SKM-1 treated with dmso at 0.1 percent for 144 hours (cell line): ENCODE data around the gene CCNF.
A peak's percentile ranks its signal among the peaks of the same experiment; 100 is the strongest.

Source experiments
- DNase-seq: peaks from one replicate; lab custom pipeline; 2025; ENCODE audit not compliant: unreplicated experiment; lab: John Stamatoyannopoulos, UW

Gene CCNF

DNA sequence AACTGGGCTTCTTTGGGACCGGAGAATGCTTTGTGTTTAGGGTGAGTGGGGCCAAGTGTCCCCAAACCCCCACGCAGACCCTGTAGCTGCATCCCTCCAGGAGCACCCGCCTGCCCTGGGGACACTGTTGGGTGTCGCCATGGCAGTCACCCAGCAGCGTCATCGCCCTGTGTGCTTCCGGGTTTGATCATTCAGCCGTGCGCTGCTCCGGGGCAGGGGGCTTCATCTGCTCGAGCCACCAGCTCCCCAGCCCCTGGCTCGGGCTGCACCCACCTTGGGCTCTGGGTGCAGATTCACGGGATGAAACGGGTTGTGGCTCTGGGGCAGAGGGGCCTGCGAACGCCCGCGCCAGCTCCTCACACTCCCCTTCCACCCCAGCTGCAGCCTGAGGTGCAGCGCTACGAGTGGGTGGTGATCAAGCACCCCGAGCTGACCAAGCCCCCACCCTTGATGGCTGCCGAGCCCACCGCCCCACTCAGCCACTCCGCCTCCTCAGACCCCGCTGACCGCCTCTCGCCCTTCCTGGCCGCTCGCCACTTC lies 70.7 kb downstream of the CCNF start:
- DNase-seq = no peak

DNA sequence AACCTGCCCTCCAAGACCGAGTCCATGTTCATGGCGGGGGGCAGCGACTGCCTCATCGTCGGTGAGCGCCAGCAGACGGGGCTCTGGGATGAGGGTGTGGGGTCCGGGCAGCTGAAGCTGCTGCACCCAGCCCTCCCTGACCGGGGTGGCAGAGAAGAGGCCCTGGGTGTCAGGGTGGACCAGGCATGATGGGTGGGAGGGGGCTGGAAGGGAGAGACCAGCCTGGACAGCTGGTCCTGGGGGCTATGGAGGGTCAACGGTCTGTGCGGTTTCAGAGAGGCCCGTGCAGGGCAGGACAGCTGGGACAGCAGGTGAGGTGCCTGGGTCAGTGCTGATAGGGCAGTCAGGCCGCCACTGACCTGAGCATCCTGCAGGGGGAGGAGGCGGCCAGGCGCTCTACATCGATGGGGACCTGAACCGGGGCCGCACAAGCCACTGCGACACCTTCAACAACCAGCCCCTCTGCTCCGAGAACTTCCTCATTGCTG lies 71.2 kb downstream of the CCNF start:
- DNase-seq = no peak

DNA sequence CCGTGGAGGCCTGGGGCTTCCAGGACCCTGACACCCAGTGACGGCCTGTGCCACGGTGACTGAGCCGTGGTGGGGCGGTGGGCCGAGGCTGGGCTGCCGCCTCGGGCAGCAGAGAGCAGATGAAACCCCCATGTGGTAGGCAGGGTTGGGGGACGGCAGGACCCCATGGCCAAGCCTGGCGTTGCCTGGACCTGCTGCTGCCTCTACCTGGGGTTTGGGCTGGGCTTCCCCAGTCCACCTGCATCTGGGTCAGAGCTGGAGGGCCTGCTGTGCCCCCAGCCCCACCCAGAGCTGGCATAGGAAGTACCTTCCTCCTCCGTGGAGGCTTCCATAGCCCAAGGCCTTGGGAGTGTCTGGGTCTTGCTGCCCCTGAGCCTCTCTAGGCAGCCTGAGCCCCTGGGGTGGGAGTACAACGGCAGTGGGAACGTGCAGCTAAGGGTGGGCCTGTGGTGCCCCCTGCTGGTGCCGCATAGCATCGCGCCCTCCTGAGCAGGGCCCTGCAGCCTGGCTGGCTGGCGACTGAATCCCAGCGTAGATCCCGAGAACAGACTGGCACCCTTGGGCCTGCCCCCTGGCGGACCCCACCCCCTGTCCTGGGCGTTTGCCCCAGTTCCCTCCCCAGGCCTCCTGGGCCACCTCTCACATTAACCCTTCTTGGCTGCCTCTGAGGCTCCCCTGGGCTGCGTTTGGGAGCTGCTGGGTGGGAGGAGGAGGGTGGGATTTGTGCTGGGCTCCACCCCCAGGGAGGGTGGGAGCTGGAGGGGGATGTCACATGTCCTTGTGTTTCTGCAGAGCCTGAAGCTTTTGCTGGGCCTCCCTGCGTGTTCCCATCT lies 71.9 kb downstream of the CCNF start:
- peak; percentile 44 for DNase-seq

DNA sequence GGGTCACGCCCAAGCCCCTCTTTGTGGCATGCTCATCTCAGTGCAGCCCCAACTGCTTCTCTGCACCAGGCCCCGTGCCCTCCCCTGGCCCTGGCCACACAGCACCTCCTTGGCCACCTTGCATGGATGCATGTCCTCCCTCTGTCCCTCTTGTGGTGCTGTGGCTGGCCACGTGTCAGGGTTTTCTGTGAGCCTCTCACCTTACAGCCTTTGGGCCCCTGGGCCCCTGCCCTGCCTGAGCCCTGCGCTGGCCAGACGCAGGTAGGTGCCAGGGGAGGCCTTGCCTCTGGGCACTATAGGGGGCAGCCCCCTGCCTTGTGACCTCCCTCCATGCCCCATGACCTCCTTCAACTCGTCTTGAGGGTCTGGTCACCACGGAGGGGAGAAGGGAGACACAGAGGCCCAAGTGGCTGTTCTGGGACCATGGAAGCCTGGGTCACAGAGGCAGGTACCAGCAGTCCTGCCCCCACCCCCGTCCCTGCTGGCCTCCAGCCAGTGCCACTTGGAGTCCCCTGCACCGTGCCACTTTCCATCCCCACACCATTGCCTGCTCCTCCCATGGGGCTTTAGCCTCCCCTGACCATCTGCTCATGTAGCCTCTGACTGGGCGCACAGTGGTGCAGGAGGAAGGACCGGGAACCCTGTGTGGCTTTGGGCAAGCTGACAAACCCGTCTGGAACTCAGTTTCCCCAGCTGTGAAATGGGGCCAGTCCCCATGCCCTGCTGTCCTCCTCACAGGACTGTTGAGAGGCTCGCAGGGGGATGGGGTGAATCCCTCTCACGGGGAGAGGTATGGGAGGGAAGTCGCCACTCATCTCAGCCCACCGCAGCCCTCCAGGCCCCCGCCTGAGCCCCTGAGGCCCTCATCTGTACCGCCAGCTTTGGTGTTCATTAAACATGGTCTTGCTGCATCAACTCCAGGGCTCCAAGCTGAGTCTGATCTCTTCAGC lies 73.0 kb downstream of the CCNF start:
- no peak for DNase-seq

DNA sequence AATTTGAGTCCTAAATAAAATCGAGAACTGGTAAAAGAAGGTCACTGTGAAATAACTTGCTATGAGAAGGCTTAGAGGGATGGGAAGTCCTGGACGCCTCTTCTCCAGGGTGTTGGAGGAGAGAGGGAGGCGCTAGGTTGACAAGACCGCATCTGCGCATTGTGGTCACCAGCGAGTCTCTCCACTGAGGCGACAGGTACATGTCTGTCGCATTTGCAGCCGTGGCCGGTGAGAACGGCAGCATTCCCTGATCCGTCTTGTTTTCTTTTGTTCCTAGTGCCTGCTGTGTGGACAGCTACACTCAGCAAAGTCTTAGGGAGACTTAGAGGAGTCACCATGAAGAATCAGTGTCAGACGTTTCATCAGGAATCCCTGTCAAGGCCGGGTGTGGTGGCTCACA lies 76.4 kb downstream of the CCNF start:
- DNase-seq = no peak

DNA sequence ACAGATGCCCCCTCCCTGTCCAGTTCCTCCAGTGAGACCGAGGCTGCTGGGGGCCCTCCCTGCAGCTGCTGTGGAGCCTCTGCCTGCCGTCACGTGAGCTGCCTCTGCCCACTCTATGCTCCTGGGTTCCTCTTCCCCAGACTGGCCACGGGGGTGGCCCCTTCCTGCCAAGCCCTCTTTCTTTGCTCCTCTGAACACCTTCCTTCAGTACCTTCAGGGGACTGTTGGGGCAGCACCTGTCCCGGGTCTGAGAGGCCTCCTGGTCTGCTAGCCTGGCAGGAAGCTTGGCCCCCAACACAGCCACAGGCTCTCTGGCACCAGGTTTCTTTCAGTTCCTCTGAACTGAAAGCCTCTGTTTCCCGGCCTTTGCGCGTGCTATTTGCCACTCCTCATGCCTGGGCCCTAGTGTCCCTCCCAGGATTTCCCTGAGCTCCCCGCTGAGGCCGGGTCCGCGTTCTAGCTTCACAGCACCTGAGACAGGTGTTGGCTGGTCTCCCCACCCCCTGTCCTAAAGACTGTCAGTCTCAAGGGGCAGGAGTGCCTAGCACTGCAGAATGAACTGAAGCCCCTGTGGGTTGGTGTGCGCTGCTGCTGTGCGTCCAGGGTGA lies 77.9 kb downstream of the CCNF start:
- peak; percentile 19 for DNase-seq

DNA sequence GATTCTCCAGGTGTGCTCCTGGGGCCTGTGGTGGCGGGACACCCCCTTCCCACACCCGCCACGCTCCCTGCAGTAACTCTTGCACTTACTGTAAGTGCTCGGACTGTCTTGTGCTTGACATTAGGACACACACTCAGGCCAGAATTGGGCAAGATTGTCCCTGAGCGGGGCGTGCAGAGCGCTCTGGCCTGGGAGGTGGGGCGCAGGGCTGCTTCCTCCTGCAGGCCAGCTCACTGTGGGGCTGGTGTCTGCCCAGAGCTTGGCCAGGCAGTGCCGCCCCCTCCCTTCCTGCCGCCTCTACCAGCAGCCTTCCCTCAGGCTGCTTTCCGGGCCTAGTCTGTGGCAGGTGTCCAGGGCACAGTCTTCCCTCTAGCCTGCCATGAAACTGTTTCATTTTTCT lies 78.4 kb downstream of the CCNF start:
- DNase-seq = peak; percentile 52
